Measurements from ENCODE around the gene HK3. TPM values are rescaled to one million over a fixed set of nuclear protein-coding genes. Genes with fewer than 3 reads are reported as not detected.

HK3 gene
- polyA plus RNA-seq (2013) = 1.3 TPM

DNA sequence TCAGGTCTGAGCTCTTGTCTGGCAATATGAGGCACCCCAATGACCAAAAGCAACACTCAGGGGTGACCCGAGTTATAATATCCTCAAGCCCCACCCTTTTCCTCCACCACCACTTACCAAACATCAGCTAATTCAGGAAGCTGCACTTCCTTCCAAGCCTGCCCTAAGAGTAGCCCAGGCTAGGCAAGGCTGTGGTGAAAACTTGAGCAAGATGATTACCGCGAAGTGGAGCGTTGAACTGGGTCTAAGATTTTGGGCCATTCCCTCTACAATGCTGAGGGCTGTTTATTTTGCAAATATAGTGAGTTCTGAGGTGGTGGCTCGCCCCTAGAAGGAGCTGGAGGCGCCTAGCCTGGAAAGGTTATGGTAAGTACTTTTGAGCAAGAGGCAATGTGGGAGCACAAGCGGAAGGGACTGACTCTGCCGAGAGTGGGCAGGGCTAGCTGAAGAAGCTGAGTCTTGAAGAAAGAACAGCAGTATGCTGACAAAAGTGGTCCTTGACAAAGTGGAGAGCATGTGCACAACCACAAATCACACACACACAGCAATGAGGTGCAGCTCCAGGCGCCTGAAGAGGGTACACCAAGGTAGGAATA, at the start of gene HK3:
TSS of gene HK3 (minus strand) at position 51 of the 596 bp plus-strand sequence. CDS start 3,187 bp downstream, outside the sequence.
- peaks cover 0 to 12% (median 8%) of the 10 kb centered on the region in 5 experiments for H3K27me3 ChIP-seq (replicated peaks in 2 of 5; ENCODE audit: control insufficient read depth in 4 of 5, insufficient read depth in 5 of 5, low read length in 4 of 5)
- no peaks in the 10 kb centered on the region for H3K9me3 ChIP-seq (ENCODE audit: control extremely low read depth in 1 of 5, control insufficient read depth in 4 of 5, insufficient read depth in 2 of 5, low read depth in 1 of 5, low read length in 4 of 5)
- 28% methylated on average over 6 of the region's 9 CpGs for WGBS (ENCODE audit: insufficient coverage)
- H3K27ac ChIP-seq (ENCODE audit: insufficient read depth in 1 of 2, low read depth in 1 of 2, low read length in 2 of 2, poor library complexity in 1 of 2, severe bottlenecking in 2 of 2) = no peak within 1 kb of the TSS
- peak within 1 kb of the TSS in 4 of 7 experiments; percentile 17 to 60 (median 27) for H3K4me3 ChIP-seq (ENCODE audit: control insufficient read depth in 1 of 7, extremely low read depth in 1 of 7, insufficient read depth in 4 of 7, low read depth in 2 of 7, low read length in 6 of 7)
- peaks cover 0 to 28% (median 12%) of the 10 kb centered on the region in 4 experiments for H3K4me1 ChIP-seq (ENCODE audit: control extremely low read depth in 1 of 4, control insufficient read depth in 4 of 4, insufficient read depth in 4 of 4, low read length in 3 of 4)
- CTCF ChIA-PET = interaction anchor here (1.2 to 1.8 kb wide), 4 partner anchors 9 to 25 kb away, joined by 3 to 5 read pairs (median 4); no protein-coding TSS in a partner anchor
- DNase-seq = peak; percentile 18 to 69 (median 68)
- POLR2A ChIA-PET = no interaction called here
- H3K36me3 ChIP-seq (ENCODE audit: control insufficient read depth in 4 of 4, insufficient read depth in 4 of 4, low read length in 3 of 4) = peaks cover 6 to 28% (median 16%) of the 10 kb centered on the region in 4 experiments

GRCh38 chr5:176948458-176948857, 49.3 kb upstream of the HK3 start:
- Histone ChIP-seq H3K4me3 (ENCODE audit: control insufficient read depth in 1 of 7, extremely low read depth in 1 of 7, insufficient read depth in 4 of 7, low read depth in 2 of 7, low read length in 6 of 7) (no peak overlapping the region), H3K36me3 (ENCODE audit: control insufficient read depth in 4 of 4, insufficient read depth in 4 of 4, low read length in 3 of 4) (peaks cover 20 to 74% (median 44%) of the 10 kb centered on the region in 4 experiments), H3K9me3 (ENCODE audit: control extremely low read depth in 1 of 5, control insufficient read depth in 4 of 5, insufficient read depth in 2 of 5, low read depth in 1 of 5, low read length in 4 of 5) (no peaks in the 10 kb centered on the region), H3K4me1 (ENCODE audit: control extremely low read depth in 1 of 4, control insufficient read depth in 4 of 4, insufficient read depth in 4 of 4, low read length in 3 of 4) (no peaks in the 10 kb centered on the region), H3K27me3 (replicated peaks in 2 of 5; ENCODE audit: control insufficient read depth in 4 of 5, insufficient read depth in 5 of 5, low read length in 4 of 5) (no peaks in the 10 kb centered on the region), H3K27ac (ENCODE audit: insufficient read depth in 1 of 2, low read depth in 1 of 2, low read length in 2 of 2, poor library complexity in 1 of 2, severe bottlenecking in 2 of 2) (no peak overlapping the region)
- WGBS (ENCODE audit: insufficient coverage) = 100% methylated on average over 1 of the region's 1 CpG
- ChIA-PET CTCF (no interaction called here), POLR2A (no interaction called here)
- no peak for DNase-seq

DNA sequence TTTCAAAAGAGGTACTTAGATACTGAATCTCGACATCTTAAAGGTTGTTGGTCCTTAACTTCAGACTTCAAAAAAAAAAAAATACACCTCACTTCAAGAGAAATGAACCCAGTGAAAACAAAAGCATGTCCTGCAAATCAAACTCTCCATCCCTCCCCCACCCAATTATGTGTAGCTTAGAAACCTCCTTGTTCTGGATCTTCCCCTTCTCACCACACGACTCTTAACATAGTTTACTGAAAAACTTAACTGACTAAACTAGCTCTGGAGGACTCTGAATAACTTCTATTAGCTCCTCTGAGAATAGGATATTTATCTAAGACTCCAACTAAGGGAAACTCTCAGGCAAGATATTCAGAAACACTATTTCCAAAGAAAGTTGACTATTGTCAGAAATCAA, 48.7 kb upstream of the HK3 start:
- Histone ChIP-seq H3K36me3 (ENCODE audit: control insufficient read depth in 4 of 4, insufficient read depth in 4 of 4, low read length in 3 of 4) (peaks cover 23 to 73% (median 46%) of the 10 kb centered on the region in 4 experiments), H3K27ac (ENCODE audit: insufficient read depth in 1 of 2, low read depth in 1 of 2, low read length in 2 of 2, poor library complexity in 1 of 2, severe bottlenecking in 2 of 2) (no peak overlapping the region), H3K27me3 (replicated peaks in 2 of 5; ENCODE audit: control insufficient read depth in 4 of 5, insufficient read depth in 5 of 5, low read length in 4 of 5) (no peaks in the 10 kb centered on the region), H3K4me1 (ENCODE audit: control extremely low read depth in 1 of 4, control insufficient read depth in 4 of 4, insufficient read depth in 4 of 4, low read length in 3 of 4) (no peaks in the 10 kb centered on the region), H3K4me3 (ENCODE audit: control insufficient read depth in 1 of 7, extremely low read depth in 1 of 7, insufficient read depth in 4 of 7, low read depth in 2 of 7, low read length in 6 of 7) (no peak overlapping the region), H3K9me3 (ENCODE audit: control extremely low read depth in 1 of 5, control insufficient read depth in 4 of 5, insufficient read depth in 2 of 5, low read depth in 1 of 5, low read length in 4 of 5) (no peaks in the 10 kb centered on the region)
- ChIA-PET CTCF (interaction anchor here (0.7 kb wide), 1 partner anchor 65 kb away, joined by 3 read pairs; no protein-coding TSS in a partner anchor), POLR2A (no interaction called here)
- no peak for DNase-seq
- 94% methylated on average over 2 of the region's 2 CpGs for WGBS (ENCODE audit: insufficient coverage)

- Histone ChIP-seq H3K27me3 (replicated peaks in 2 of 5; ENCODE audit: control insufficient read depth in 4 of 5, insufficient read depth in 5 of 5, low read length in 4 of 5) (no peaks in the 10 kb centered on the region), H3K4me3 (ENCODE audit: control insufficient read depth in 1 of 7, extremely low read depth in 1 of 7, insufficient read depth in 4 of 7, low read depth in 2 of 7, low read length in 6 of 7) (no peak overlapping the region), H3K9me3 (ENCODE audit: control extremely low read depth in 1 of 5, control insufficient read depth in 4 of 5, insufficient read depth in 2 of 5, low read depth in 1 of 5, low read length in 4 of 5) (no peaks in the 10 kb centered on the region), H3K36me3 (ENCODE audit: control insufficient read depth in 4 of 4, insufficient read depth in 4 of 4, low read length in 3 of 4) (peaks cover 20 to 64% (median 42%) of the 10 kb centered on the region in 4 experiments), H3K27ac (ENCODE audit: insufficient read depth in 1 of 2, low read depth in 1 of 2, low read length in 2 of 2, poor library complexity in 1 of 2, severe bottlenecking in 2 of 2) (no peak overlapping the region), H3K4me1 (ENCODE audit: control extremely low read depth in 1 of 4, control insufficient read depth in 4 of 4, insufficient read depth in 4 of 4, low read length in 3 of 4) (no peaks in the 10 kb centered on the region)
- CTCF ChIA-PET = no interaction called here
- POLR2A ChIA-PET = no interaction called here
- WGBS (ENCODE audit: insufficient coverage) = no CpG with 5 or more reads among the region's 2 CpGs
- DNase-seq = no peak
These were observed 45.1 kb upstream of the HK3 start for GRCh38 chr5:176944268-176944667.

DNA sequence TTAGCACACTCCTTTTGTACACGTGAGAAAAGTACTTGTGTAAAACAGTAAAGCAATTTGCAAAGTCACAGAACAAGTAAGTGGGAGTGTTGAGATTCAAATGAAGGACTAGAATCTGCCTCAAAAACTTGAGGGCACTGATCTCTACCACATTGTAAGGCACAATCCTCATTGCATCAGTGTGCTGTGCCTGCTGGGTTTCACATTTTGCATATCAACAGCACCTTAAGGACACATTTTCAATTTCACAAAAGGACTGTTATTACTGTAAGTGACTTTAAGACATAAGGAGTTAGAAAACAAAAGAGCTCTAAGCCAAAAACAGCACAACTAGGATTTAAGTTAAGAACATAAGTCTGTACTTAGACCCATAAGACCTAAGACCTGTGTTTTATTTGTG, 44.7 kb upstream of the HK3 start:
- Histone ChIP-seq H3K27me3 (replicated peaks in 2 of 5; ENCODE audit: control insufficient read depth in 4 of 5, insufficient read depth in 5 of 5, low read length in 4 of 5) (no peaks in the 10 kb centered on the region), H3K9me3 (ENCODE audit: control extremely low read depth in 1 of 5, control insufficient read depth in 4 of 5, insufficient read depth in 2 of 5, low read depth in 1 of 5, low read length in 4 of 5) (no peaks in the 10 kb centered on the region), H3K36me3 (ENCODE audit: control insufficient read depth in 4 of 4, insufficient read depth in 4 of 4, low read length in 3 of 4) (peaks cover 20 to 65% (median 42%) of the 10 kb centered on the region in 4 experiments), H3K27ac (ENCODE audit: insufficient read depth in 1 of 2, low read depth in 1 of 2, low read length in 2 of 2, poor library complexity in 1 of 2, severe bottlenecking in 2 of 2) (no peak overlapping the region), H3K4me1 (ENCODE audit: control extremely low read depth in 1 of 4, control insufficient read depth in 4 of 4, insufficient read depth in 4 of 4, low read length in 3 of 4) (no peaks in the 10 kb centered on the region), H3K4me3 (ENCODE audit: control insufficient read depth in 1 of 7, extremely low read depth in 1 of 7, insufficient read depth in 4 of 7, low read depth in 2 of 7, low read length in 6 of 7) (no peak overlapping the region)
- no CpG with 5 or more reads among the region's 1 CpG for WGBS (ENCODE audit: insufficient coverage)
- ChIA-PET CTCF (interaction anchor here (1.7 kb wide), 1 partner anchor 284 kb away, joined by 3 read pairs; no protein-coding TSS in a partner anchor), POLR2A (no interaction called here)
- DNase-seq = no peak

DNA sequence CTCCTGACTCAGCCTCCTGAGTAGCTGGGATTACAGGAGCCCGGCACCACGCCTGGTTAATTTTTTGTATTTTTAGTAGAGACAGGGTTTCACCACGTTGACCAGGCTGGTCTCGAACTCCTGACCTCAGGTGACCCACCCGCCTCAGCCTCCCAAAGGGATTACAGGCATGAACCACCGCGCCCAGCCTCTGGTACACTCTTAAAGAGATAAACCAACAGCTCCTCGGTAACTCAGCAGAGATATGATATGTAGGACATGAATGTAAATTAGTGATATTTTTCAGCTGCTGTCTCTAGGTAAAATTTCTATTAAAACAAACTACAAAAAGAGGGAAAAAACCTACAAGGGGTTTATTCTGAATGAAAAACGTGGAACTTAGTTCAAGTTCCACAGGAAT, 42.8 kb upstream of the HK3 start:
- H3K4me1 ChIP-seq (ENCODE audit: control extremely low read depth in 1 of 4, control insufficient read depth in 4 of 4, insufficient read depth in 4 of 4, low read length in 3 of 4) = no peaks in the 10 kb centered on the region
- ChIA-PET CTCF (interaction anchor here (2.0 kb wide), 1 partner anchor 283 kb away, joined by 4 read pairs; no protein-coding TSS in a partner anchor), POLR2A (no interaction called here)
- DNase-seq = no peak
- 89% methylated on average over 3 of the region's 9 CpGs for WGBS (ENCODE audit: insufficient coverage)
- no peaks in the 10 kb centered on the region for H3K27me3 ChIP-seq (replicated peaks in 2 of 5; ENCODE audit: control insufficient read depth in 4 of 5, insufficient read depth in 5 of 5, low read length in 4 of 5)
- H3K9me3 ChIP-seq (ENCODE audit: control extremely low read depth in 1 of 5, control insufficient read depth in 4 of 5, insufficient read depth in 2 of 5, low read depth in 1 of 5, low read length in 4 of 5) = no peaks in the 10 kb centered on the region
- no peak overlapping the region for H3K4me3 ChIP-seq (ENCODE audit: control insufficient read depth in 1 of 7, extremely low read depth in 1 of 7, insufficient read depth in 4 of 7, low read depth in 2 of 7, low read length in 6 of 7)
- no peak overlapping the region for H3K27ac ChIP-seq (ENCODE audit: insufficient read depth in 1 of 2, low read depth in 1 of 2, low read length in 2 of 2, poor library complexity in 1 of 2, severe bottlenecking in 2 of 2)
- H3K36me3 ChIP-seq (ENCODE audit: control insufficient read depth in 4 of 4, insufficient read depth in 4 of 4, low read length in 3 of 4) = peaks cover 19 to 65% (median 44%) of the 10 kb centered on the region in 4 experiments

- ChIA-PET CTCF (no interaction called here), POLR2A (no interaction called here)
- Histone ChIP-seq H3K9me3 (ENCODE audit: control extremely low read depth in 1 of 5, control insufficient read depth in 4 of 5, insufficient read depth in 2 of 5, low read depth in 1 of 5, low read length in 4 of 5) (no peaks in the 10 kb centered on the region), H3K27me3 (replicated peaks in 2 of 5; ENCODE audit: control insufficient read depth in 4 of 5, insufficient read depth in 5 of 5, low read length in 4 of 5) (no peaks in the 10 kb centered on the region), H3K4me1 (ENCODE audit: control extremely low read depth in 1 of 4, control insufficient read depth in 4 of 4, insufficient read depth in 4 of 4, low read length in 3 of 4) (peaks cover 0 to 7% (median 0%) of the 10 kb centered on the region in 4 experiments), H3K4me3 (ENCODE audit: control insufficient read depth in 1 of 7, extremely low read depth in 1 of 7, insufficient read depth in 4 of 7, low read depth in 2 of 7, low read length in 6 of 7) (no peak overlapping the region), H3K27ac (ENCODE audit: insufficient read depth in 1 of 2, low read depth in 1 of 2, low read length in 2 of 2, poor library complexity in 1 of 2, severe bottlenecking in 2 of 2) (no peak overlapping the region), H3K36me3 (ENCODE audit: control insufficient read depth in 4 of 4, insufficient read depth in 4 of 4, low read length in 3 of 4) (peaks cover 17 to 67% (median 38%) of the 10 kb centered on the region in 4 experiments)
- DNase-seq = no peak
- 100% methylated on average over 1 of the region's 1 CpG for WGBS (ENCODE audit: insufficient coverage)
These were observed 39.3 kb upstream of the HK3 start for GRCh38 chr5:176938472-176938871.
